Sigmoid colon (tissue), 4 donors: ENCODE results near the gene RBP4.
A peak's percentile ranks its signal among the peaks of the same experiment; 100 is the strongest.

Experiments used
- EP300 ChIP-seq, 4 donors: sonication (generic); formaldehyde crosslinking; IDR thresholded peaks; one replicate each; pipeline ENCODE4 v1.6.1; 2017; ENCODE audit warnings: antibody characterized with exemption in 4 of 4
- POLR2A ChIP-seq, 2 donors: fragments of 450-650 bp; IDR thresholded peaks; one replicate each; pipeline ENCODE4 v1.6.1; 2016; ENCODE audit warnings: antibody characterized with exemption in 2 of 2, mild to moderate bottlenecking in 2 of 2, moderate library complexity in 2 of 2
- POLR2AphosphoS5 ChIP-seq, 4 donors: sonication (generic); formaldehyde crosslinking; IDR thresholded peaks; one replicate each; pipeline ENCODE4 v1.6.1; 2017; ENCODE audit warnings: antibody characterized with exemption in 4 of 4
- TF ChIP-seq, protein P1 (sequence below), 4 experiments: fragments of 450-650 bp in 3 of 4; fragments of 200-600 bp in 1 of 4; IDR thresholded peaks; one replicate each; pipeline ENCODE4 v1.5.1; 2016 to 2019; ENCODE audit warnings: antibody characterized with exemption in 4 of 4, mild to moderate bottlenecking in 3 of 4, moderate library complexity in 2 of 4

DNA sequence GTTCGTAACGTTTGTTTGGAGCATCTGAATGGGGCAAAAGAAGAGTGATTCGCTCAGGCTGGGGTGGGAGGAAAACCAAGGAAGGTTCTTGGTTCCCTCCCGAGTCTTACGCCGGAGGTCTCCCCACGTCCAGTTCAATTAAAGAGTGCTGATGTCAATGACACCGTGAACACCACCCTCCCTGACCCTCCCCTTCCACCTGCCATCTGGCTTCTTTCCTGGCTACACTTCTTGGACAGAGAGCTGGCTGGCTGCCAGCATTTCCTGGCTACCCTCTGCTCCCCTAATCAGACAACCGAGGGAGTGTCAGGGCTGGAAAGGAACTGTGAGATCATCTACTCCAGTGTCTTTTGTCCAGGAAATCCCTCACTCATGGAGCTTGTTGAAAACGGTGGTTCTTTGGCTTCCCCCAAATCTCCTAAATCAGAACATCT lies 58.7 kb downstream of the RBP4 start:
- TF ChIP-seq, protein P1, sequence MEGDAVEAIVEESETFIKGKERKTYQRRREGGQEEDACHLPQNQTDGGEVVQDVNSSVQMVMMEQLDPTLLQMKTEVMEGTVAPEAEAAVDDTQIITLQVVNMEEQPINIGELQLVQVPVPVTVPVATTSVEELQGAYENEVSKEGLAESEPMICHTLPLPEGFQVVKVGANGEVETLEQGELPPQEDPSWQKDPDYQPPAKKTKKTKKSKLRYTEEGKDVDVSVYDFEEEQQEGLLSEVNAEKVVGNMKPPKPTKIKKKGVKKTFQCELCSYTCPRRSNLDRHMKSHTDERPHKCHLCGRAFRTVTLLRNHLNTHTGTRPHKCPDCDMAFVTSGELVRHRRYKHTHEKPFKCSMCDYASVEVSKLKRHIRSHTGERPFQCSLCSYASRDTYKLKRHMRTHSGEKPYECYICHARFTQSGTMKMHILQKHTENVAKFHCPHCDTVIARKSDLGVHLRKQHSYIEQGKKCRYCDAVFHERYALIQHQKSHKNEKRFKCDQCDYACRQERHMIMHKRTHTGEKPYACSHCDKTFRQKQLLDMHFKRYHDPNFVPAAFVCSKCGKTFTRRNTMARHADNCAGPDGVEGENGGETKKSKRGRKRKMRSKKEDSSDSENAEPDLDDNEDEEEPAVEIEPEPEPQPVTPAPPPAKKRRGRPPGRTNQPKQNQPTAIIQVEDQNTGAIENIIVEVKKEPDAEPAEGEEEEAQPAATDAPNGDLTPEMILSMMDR (IDR thresholded peaks at IDR 0.05): no peak
- no peak for TF ChIP-seq POLR2A (IDR thresholded peaks at IDR 0.05)
- TF ChIP-seq POLR2AphosphoS5 (IDR thresholded peaks at IDR 0.05): peak in 2 of 4 donors; percentile 15 to 28
- TF ChIP-seq EP300 (IDR thresholded peaks at IDR 0.05): no peak
